H9 (cell line): ENCODE measurements around the gene RIMKLA. TPM values are rescaled to one million over a fixed set of nuclear protein-coding genes. Genes with fewer than 3 reads are reported as not detected.

ENCODE experiments used
- DNase-seq: peaks from one replicate; pipeline ENCODE4 v3.0.0-alpha.2; 2017
- H2AFZ ChIP-seq: one replicate; pipeline ENCODE4 v1.6.1; 2013; ENCODE audit warnings: mild to moderate bottlenecking, low read length, control low read depth, moderate library complexity
- H2AK5ac ChIP-seq: 2 replicates; pipeline ENCODE4 v1.6.1; 2013; ENCODE audit warnings: low read length, control low read depth, mixed read lengths; ENCODE audit not compliant: insufficient read length
- H2BK120ac ChIP-seq: one replicate; pipeline ENCODE4 v1.6.1; 2013; ENCODE audit warnings: low read depth, mild to moderate bottlenecking, low read length, control low read depth, inconsistent platforms; ENCODE audit not compliant: poor library complexity, severe bottlenecking
- H2BK12ac ChIP-seq: 2 replicates; pipeline ENCODE4 v1.6.1; 2013; ENCODE audit warnings: low read length, control low read depth, mixed read lengths, low read depth; ENCODE audit not compliant: insufficient read length
- H2BK15ac ChIP-seq: 2 replicates; pipeline ENCODE4 v1.6.1; 2013; ENCODE audit warnings: low read depth, low read length, control low read depth
- H2BK20ac ChIP-seq: one replicate; pipeline ENCODE4 v1.6.1; 2013; ENCODE audit warnings: low read depth, mild to moderate bottlenecking, low read length, control low read depth, inconsistent platforms; ENCODE audit not compliant: poor library complexity, severe bottlenecking
- H2BK5ac ChIP-seq: 2 replicates; pipeline ENCODE4 v1.6.1; 2013; ENCODE audit warnings: low read length, control low read depth, mixed read lengths; ENCODE audit not compliant: insufficient read length
- H3K14ac ChIP-seq: 2 replicates; pipeline ENCODE4 v1.6.1; 2013; ENCODE audit warnings: low read length, control low read depth; ENCODE audit not compliant: insufficient read depth
- H3K18ac ChIP-seq: 2 replicates; pipeline ENCODE4 v1.6.1; 2013; ENCODE audit warnings: low read depth, mild to moderate bottlenecking, mixed read lengths, low read length, control low read depth; ENCODE audit not compliant: insufficient read length
- H3K23ac ChIP-seq: 2 replicates; pipeline ENCODE4 v1.6.1; 2013; ENCODE audit warnings: low read length, control low read depth, mixed read lengths, low read depth; ENCODE audit not compliant: insufficient read length
- H3K23me2 ChIP-seq: 2 replicates; pipeline ENCODE4 v1.6.1; 2013; ENCODE audit warnings: low read depth, mild to moderate bottlenecking, mixed read lengths, low read length, control low read depth; ENCODE audit not compliant: insufficient read length, poor library complexity, severe bottlenecking
- H3K27ac ChIP-seq: 2 replicates; pipeline ENCODE4 v1.5.1; 2013; ENCODE audit warnings: low read length, control low read depth, mixed read lengths, low read depth; ENCODE audit not compliant: insufficient read length
- H3K27me3 ChIP-seq: 2 replicates; pipeline ENCODE4 v1.6.1; 2013; ENCODE audit warnings: low read length, control low read depth, inconsistent platforms; ENCODE audit not compliant: insufficient read depth
- H3K4ac ChIP-seq: 2 replicates; pipeline ENCODE4 v1.6.1; 2013; ENCODE audit warnings: low read depth, mild to moderate bottlenecking, control low read depth, inconsistent platforms, low read length, moderate library complexity
- H3K4me1 ChIP-seq: 2 replicates; pipeline ENCODE4 v1.6.1; 2013; ENCODE audit warnings: low read length, control low read depth, inconsistent platforms; ENCODE audit not compliant: insufficient read depth
- H3K4me2 ChIP-seq: 2 replicates; pipeline ENCODE4 v1.6.1; 2013; ENCODE audit warnings: low read length, control low read depth, mixed read lengths; ENCODE audit not compliant: insufficient read length, insufficient read depth
- H3K56ac ChIP-seq: 2 replicates; pipeline ENCODE4 v1.6.1; 2013; ENCODE audit warnings: low read depth, mild to moderate bottlenecking, mixed read lengths, low read length, control low read depth; ENCODE audit not compliant: insufficient read length
- H3K79me1 ChIP-seq: 2 replicates; pipeline ENCODE4 v1.6.1; 2013; ENCODE audit warnings: low read depth, mild to moderate bottlenecking, moderate library complexity, low read length, control low read depth, inconsistent platforms; ENCODE audit not compliant: insufficient read depth, poor library complexity, severe bottlenecking
- H3K79me2 ChIP-seq: 2 replicates; pipeline ENCODE4 v1.6.1; 2013; ENCODE audit warnings: low read length, control low read depth, inconsistent platforms; ENCODE audit not compliant: insufficient read depth
- H3K9ac ChIP-seq: 2 replicates; pipeline ENCODE4 v1.6.1; 2013; ENCODE audit warnings: low read length, control low read depth, mixed read lengths; ENCODE audit not compliant: insufficient read length; ENCODE audit errors: extremely low read depth
- H3K9me3 ChIP-seq: one replicate; pipeline ENCODE4 v1.6.1; 2013; ENCODE audit warnings: low read depth, low read length, inconsistent platforms; ENCODE audit not compliant: control insufficient read depth
- H3T11ph ChIP-seq: one replicate; pipeline ENCODE4 v1.6.1; 2013; ENCODE audit warnings: mild to moderate bottlenecking, low read length, control low read depth, inconsistent platforms
- H4K20me1 ChIP-seq: one replicate; pipeline ENCODE4 v1.6.1; 2013; ENCODE audit not compliant: control insufficient read depth, insufficient read length, insufficient read depth
- H4K5ac ChIP-seq: 2 replicates; pipeline ENCODE4 v1.6.1; 2013; ENCODE audit warnings: low read depth, mild to moderate bottlenecking, mixed read lengths, low read length, control low read depth; ENCODE audit not compliant: insufficient read length
- H4K8ac ChIP-seq: replicated peaks from 2 replicates; pipeline ENCODE4 v1.6.1; 2013; ENCODE audit warnings: low read length, control low read depth, mixed read lengths, low read depth; ENCODE audit not compliant: insufficient read length
- H4K91ac ChIP-seq: 2 replicates; pipeline ENCODE4 v1.6.1; 2013; ENCODE audit warnings: low read depth, mild to moderate bottlenecking, moderate library complexity, mixed read lengths, low read length, control low read depth; ENCODE audit not compliant: insufficient read length
- H3K27ac Mint-ChIP-seq, 3 experiments: 2 replicates in 2 of 3; 3 replicates in 1 of 3; pipeline ENCODE4 v1.8.0; 2020 to 2021; ENCODE audit warnings: mixed read lengths in 3 of 3, mild to moderate bottlenecking in 1 of 3, moderate library complexity in 1 of 3
- H3K27me3 Mint-ChIP-seq: 2 replicates; pipeline ENCODE4 v1.8.0; 2021; ENCODE audit warnings: low read depth, mild to moderate bottlenecking, moderate library complexity, mixed read lengths
- H3K36me3 Mint-ChIP-seq, 3 experiments: 2 replicates in 2 of 3; 3 replicates in 1 of 3; pipeline ENCODE4 v1.8.0; 2020 to 2021; ENCODE audit warnings: low read depth in 3 of 3, mixed read lengths in 3 of 3; ENCODE audit not compliant: insufficient read depth in 1 of 3
- H3K4me1 Mint-ChIP-seq, 2 experiments: 2 replicates each; pipeline ENCODE4 v1.8.0; 2020; ENCODE audit warnings: mixed read lengths in 2 of 2
- H3K4me3 Mint-ChIP-seq, 2 experiments: 2 replicates in 1 of 2; 3 replicates in 1 of 2; pipeline ENCODE4 v1.8.0; 2020 to 2021; ENCODE audit warnings: mild to moderate bottlenecking in 2 of 2, mixed read lengths in 2 of 2, moderate library complexity in 1 of 2
- H3K9me3 Mint-ChIP-seq, 2 experiments: 2 replicates in 1 of 2; 3 replicates in 1 of 2; pipeline ENCODE4 v1.8.0; 2020; ENCODE audit warnings: mild to moderate bottlenecking in 2 of 2, mixed read lengths in 2 of 2, moderate library complexity in 1 of 2
- CTCF ChIP-seq: fragments of 200-600 bp; sonication (generic); conservative IDR thresholded peaks from 3 replicates; pipeline ENCODE4 v1.8.0; 2021; ENCODE audit warnings: antibody characterized with exemption, mild to moderate bottlenecking
- WGBS: extraction: QIAGEN DNeasy Blood & Tissue Kit; methylation state at CpG from one replicate; pipeline ENCODE4 v1.1.7; 2013; ENCODE audit warnings: missing lambda C conversion rate, low lambda C conversion rate, mixed read lengths; ENCODE audit not compliant: insufficient read length; ENCODE audit errors: extremely low coverage; 5-methylcytosine and 5-hydroxymethylcytosine counted together
- total RNA-seq: library from RNA; stranded (reverse); gene quantifications from 2 replicates; pipeline ENCODE4 v1.2.1, GENCODE V29; 2021

Gene RIMKLA
- total RNA-seq, 1 experiment from 2014 or later: 4.7 TPM

GRCh38 chr1:42332877-42333276 lies 47.7 kb upstream of the RIMKLA start:
- no peaks in the 10 kb centered on the region for H3K9me3 Mint-ChIP-seq
- Histone ChIP-seq H4K20me1 (no peaks in the 10 kb centered on the region), H3K9ac (no peak overlapping the region), H3K4ac (no peak overlapping the region), H3K9me3 (no peaks in the 10 kb centered on the region), H3K14ac (no peak overlapping the region), H3K27me3 (no peaks in the 10 kb centered on the region), H4K91ac (no peak overlapping the region), H3K79me1 (peaks cover 3% of the 10 kb centered on the region), H2BK15ac (no peak overlapping the region), H3K23ac (no peak overlapping the region), H4K8ac (no peak overlapping the region), H3K23me2 (peaks cover 12% of the 10 kb centered on the region), H3K79me2 (peaks cover 52% of the 10 kb centered on the region; the same call in 1 of the 2 replicates), H2AK5ac (no peak overlapping the region), H3K56ac (no peak overlapping the region), H2AFZ (no peak overlapping the region), H3K18ac (no peak overlapping the region), H3T11ph (no peak overlapping the region), H3K4me1 (no peaks in the 10 kb centered on the region), H2BK5ac (no peak overlapping the region), H4K5ac (no peak overlapping the region), H3K4me2 (no peak overlapping the region), H2BK12ac (no peak overlapping the region), H3K27ac (no peak overlapping the region), H2BK120ac (no peak overlapping the region), H2BK20ac (no peak overlapping the region)
- no peaks in the 10 kb centered on the region for H3K36me3 Mint-ChIP-seq
- H3K27me3 Mint-ChIP-seq: peaks cover under 1% of the 10 kb centered on the region
- no peak for TF ChIP-seq CTCF
- H3K4me1 Mint-ChIP-seq: peaks cover 38 to 47% of the 10 kb centered on the region in 2 experiments
- DNase-seq: no peak
- H3K4me3 Mint-ChIP-seq: peak overlapping the region; percentile 76 to 94; a peak in 4 of 5 replicates
- 0 out of 7 replicates have a peak overlapping the region, but pooled peaks of 1 of the 3 experiments have one; percentile 4 for H3K27ac Mint-ChIP-seq
- no CpG with 5 or more reads among the region's 6 CpGs for WGBS
